PC-9 (cell line): ENCODE data around the gene SP1. TPM values are rescaled to one million over a fixed set of nuclear protein-coding genes. Genes with fewer than 3 reads are reported as not detected.
"Not testable (repeated sequence)": the region's sequence is repeated elsewhere in the genome, so short reads cannot be mapped to it uniquely, and the experiment has no call there.

Experiments
- BruUV-seq: library from RNA; stranded (reverse); fragments of 400-500 nt; replicated peaks from 2 replicates; lab custom pipeline; 2021; lab: Mats Ljungman, UMichigan
- CTCF ChIA-PET: fragments of 300-600 bp; sonication (Branson Sonifier 250); formaldehyde crosslinking; loops from one replicate; lab custom pipeline; 2022; ENCODE audit warnings: antibody characterized with exemption; lab: Charles Lee
- POLR2A ChIA-PET: fragments of 300-600 bp; sonication (Branson Sonifier 250); formaldehyde crosslinking; loops from one replicate; lab custom pipeline; 2022; ENCODE audit warnings: antibody characterized with exemption; ENCODE audit not compliant: unreplicated experiment; lab: Charles Lee
- DNase-seq, 2 experiments: peaks; one replicate each; pipeline versions ENCODE4 v3.0.0 to v3.0.0-alpha.2; 2015 to 2022; ENCODE audit warnings: mixed read lengths in 1 of 2
- H2AFZ ChIP-seq: fragments of 200-600 bp; sonication (generic); 2 replicates; pipeline ENCODE4 v1.8.1; 2017; ENCODE audit warnings: antibody characterized with exemption
- H3F3A ChIP-seq: fragments of 200-600 bp; sonication (generic); 2 replicates; pipeline ENCODE4 v1.8.1; 2017; ENCODE audit warnings: antibody characterized with exemption, mild to moderate bottlenecking, low read depth; ENCODE audit not compliant: insufficient read depth
- H3K27ac ChIP-seq: fragments of 200-600 bp; sonication (generic); 2 replicates; pipeline ENCODE4 v1.6.1; 2016; ENCODE audit warnings: mixed run types
- H3K27me3 ChIP-seq: fragments of 200-600 bp; sonication (generic); 2 replicates; pipeline ENCODE4 v1.6.1; 2016; ENCODE audit warnings: low read depth, mixed run types; ENCODE audit not compliant: insufficient read depth
- H3K36me3 ChIP-seq: fragments of 200-600 bp; sonication (generic); 2 replicates; pipeline ENCODE4 v1.6.1; 2016; ENCODE audit warnings: low read depth, mixed run types
- H3K4me1 ChIP-seq: fragments of 200-600 bp; sonication (generic); replicated peaks from 2 replicates; pipeline ENCODE4 v1.6.1; 2016; ENCODE audit warnings: mixed run types; ENCODE audit not compliant: insufficient read depth
- H3K4me2 ChIP-seq: fragments of 200-600 bp; sonication (generic); 2 replicates; pipeline ENCODE4 v1.6.1; 2017; ENCODE audit warnings: mixed run types
- H3K4me3 ChIP-seq: fragments of 200-600 bp; sonication (generic); 2 replicates; pipeline ENCODE4 v1.6.1; 2016; ENCODE audit warnings: mixed run types
- H3K79me2 ChIP-seq: fragments of 200-600 bp; sonication (generic); 2 replicates; pipeline ENCODE4 v1.6.1; 2017; ENCODE audit warnings: low read depth, mixed run types
- H3K9me2 ChIP-seq: fragments of 200-600 bp; sonication (generic); 2 replicates; pipeline ENCODE4 v1.8.1; 2017; ENCODE audit warnings: mild to moderate bottlenecking; ENCODE audit not compliant: insufficient read depth
- H3K9me3 ChIP-seq: fragments of 200-600 bp; sonication (generic); 2 replicates; pipeline ENCODE4 v1.8.1; 2016; ENCODE audit warnings: low read depth; ENCODE audit not compliant: insufficient read depth
- H4K20me1 ChIP-seq: fragments of 200-600 bp; sonication (generic); 2 replicates; pipeline ENCODE4 v1.8.1; 2017; ENCODE audit not compliant: insufficient read depth
- EZH2 ChIP-seq: fragments of 200-600 bp; sonication (generic); IDR thresholded peaks from 2 replicates; pipeline ENCODE4 v1.8.0; 2017; ENCODE audit warnings: antibody characterized with exemption, low read depth
- intact Hi-C: fragments of 100-400 bp; cut with micrococcal nuclease; formaldehyde crosslinking; loops from one replicate; pipeline ENCODE4 v1.10.0; 2022; ENCODE audit not compliant: unreplicated experiment
- total RNA-seq: library from RNA; stranded (reverse); gene quantifications from 2 replicates; pipeline ENCODE4 v1.2.3, GENCODE V29; 2021
- TF ChIP-seq, protein P1 (sequence below): fragments of 200-600 bp; sonication (generic); conservative IDR thresholded peaks from 2 replicates; pipeline ENCODE4 v1.6.1; 2017; ENCODE audit warnings: mixed run types, antibody characterized with exemption, mild to moderate bottlenecking, moderate library complexity

The SP1 gene
- total RNA-seq, 1 experiment from 2014 or later = 118 TPM

DNA sequence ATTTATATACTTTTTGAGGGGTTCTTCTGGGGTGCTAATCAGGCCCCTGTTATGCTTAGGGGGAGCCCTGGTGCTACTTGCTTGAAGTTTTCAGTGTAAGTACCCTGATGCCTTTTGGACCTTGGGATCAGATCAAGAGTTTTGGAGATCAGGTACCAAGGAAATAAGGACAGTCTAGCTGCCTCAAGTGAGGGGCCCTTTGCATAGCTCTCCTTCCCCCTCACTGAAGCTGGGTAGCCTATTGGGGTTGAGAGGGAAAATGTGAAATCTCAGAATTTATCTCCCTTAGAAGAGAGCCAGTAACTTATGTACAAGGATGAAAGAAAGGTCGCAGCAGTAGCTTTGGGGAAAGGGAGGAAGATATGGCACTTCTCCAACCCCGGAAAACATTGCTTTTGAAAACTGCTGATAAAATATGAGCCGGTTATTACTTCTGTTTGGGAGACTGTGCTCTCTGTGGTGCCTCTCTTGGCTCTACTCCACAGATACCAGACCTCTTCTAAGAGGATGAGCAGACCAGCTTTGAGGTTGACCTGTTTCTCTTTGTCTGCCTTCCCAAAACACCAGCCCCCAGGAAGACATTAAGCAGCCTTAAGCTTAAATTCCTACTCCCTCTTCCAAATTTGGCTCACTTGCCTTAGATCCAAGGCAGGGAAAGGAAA is 34.9 kb downstream of the SP1 start:
- H3K27ac ChIP-seq = no peak overlapping the region
- no peaks in the 10 kb centered on the region for H3K27me3 ChIP-seq
- no peaks in the 10 kb centered on the region for H3K9me2 ChIP-seq
- H4K20me1 ChIP-seq = no peaks in the 10 kb centered on the region
- TF ChIP-seq EZH2 = no peak
- TF ChIP-seq, protein P1, sequence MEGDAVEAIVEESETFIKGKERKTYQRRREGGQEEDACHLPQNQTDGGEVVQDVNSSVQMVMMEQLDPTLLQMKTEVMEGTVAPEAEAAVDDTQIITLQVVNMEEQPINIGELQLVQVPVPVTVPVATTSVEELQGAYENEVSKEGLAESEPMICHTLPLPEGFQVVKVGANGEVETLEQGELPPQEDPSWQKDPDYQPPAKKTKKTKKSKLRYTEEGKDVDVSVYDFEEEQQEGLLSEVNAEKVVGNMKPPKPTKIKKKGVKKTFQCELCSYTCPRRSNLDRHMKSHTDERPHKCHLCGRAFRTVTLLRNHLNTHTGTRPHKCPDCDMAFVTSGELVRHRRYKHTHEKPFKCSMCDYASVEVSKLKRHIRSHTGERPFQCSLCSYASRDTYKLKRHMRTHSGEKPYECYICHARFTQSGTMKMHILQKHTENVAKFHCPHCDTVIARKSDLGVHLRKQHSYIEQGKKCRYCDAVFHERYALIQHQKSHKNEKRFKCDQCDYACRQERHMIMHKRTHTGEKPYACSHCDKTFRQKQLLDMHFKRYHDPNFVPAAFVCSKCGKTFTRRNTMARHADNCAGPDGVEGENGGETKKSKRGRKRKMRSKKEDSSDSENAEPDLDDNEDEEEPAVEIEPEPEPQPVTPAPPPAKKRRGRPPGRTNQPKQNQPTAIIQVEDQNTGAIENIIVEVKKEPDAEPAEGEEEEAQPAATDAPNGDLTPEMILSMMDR = no peak
- TSS peak; percentile 4 for BruUV-seq
- peaks cover 23% of the 10 kb centered on the region for H3K36me3 ChIP-seq
- no peak overlapping the region for H3K4me3 ChIP-seq
- H2AFZ ChIP-seq = no peak overlapping the region
- DNase-seq = no peak
- peaks cover 7% of the 10 kb centered on the region; the same call in 1 of the 2 replicates for H3K4me1 ChIP-seq
- H3F3A ChIP-seq = peaks cover 52% of the 10 kb centered on the region
- CTCF ChIA-PET = no interaction called here
- no peaks in the 10 kb centered on the region for H3K9me3 ChIP-seq
- intact Hi-C loops = no loop called here
- no peaks in the 10 kb centered on the region for H3K79me2 ChIP-seq
- H3K4me2 ChIP-seq = no peak overlapping the region
- POLR2A ChIA-PET = interaction anchor here (0.6 to 0.7 kb wide), 4 partner anchors 13 to 385 kb away, joined by 3 to 9 read pairs (median 6); no protein-coding TSS in a partner anchor

DNA sequence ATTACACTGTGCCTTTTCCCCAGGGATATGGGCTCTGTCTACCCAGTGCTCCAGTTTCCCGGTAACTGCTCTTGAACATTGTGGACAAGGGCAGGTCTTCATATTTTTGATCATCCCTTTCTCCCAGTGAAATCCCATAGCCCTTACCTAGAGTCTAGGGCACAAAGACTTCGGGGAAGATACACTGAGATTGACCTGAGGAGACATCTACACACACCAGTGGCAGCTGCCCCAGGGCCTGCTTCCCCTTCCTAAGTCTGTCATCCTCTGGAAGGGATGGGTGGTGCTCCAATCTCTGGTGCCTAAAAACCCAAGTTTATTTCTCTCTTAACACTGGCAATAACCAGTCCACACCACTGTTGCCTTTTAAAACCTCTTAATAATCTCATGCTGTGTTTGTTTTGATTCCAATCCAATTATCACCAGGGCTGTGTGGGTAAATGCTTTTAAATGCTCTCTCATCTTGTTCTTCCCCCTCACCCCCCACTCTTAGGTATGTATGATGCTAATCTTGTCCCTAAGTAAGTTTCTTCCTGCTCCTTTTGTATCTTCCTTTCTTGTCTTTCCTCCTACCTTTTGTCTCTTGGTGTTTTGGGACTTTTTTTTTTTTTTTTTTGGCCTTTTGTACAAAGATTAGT is 35.9 kb downstream of the SP1 start:
- peaks cover 21% of the 10 kb centered on the region for H3K36me3 ChIP-seq
- H3K4me1 ChIP-seq = peaks cover 16% of the 10 kb centered on the region
- CTCF ChIA-PET = interaction anchor here (0.6 kb wide), 1 partner anchor 62 kb away, joined by 5 read pairs; no protein-coding TSS in a partner anchor
- H3K79me2 ChIP-seq, BruUV-seq, H3K27me3 ChIP-seq, intact Hi-C loops, H3K27ac ChIP-seq, H3K9me3 ChIP-seq, POLR2A ChIA-PET, H3K9me2 ChIP-seq, H2AFZ ChIP-seq, DNase-seq, H3K4me3 ChIP-seq, H3K4me2 ChIP-seq, H4K20me1 ChIP-seq: not testable (repeated sequence)
- H3F3A ChIP-seq = peaks cover 60% of the 10 kb centered on the region

DNA sequence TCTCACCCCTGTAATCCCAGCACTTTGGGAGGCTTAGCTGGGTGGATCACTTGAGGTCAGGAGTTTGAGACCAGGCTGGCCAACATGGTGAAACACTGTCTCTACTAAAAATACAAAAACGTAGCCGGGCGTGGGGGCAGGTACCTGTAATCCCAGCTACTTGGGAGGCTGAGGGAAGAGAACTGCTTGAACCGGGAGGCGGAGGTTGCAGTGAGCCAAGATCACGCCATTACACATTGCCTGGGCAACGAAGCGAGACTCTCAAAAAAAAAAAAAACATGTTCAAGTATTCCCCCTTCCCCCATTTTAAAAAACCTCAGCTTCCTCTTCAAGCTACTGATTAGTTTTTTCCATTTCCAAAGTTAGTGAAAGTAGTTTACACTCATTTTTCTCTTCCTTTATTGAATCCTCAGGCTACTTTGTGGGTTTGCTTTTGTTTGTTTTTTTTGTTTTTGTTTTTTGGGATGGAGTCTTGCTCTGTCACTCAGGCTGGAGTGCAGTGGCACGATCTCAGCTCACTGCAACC is 37.4 kb downstream of the SP1 start:
- ChIA-PET POLR2A (interaction anchor here (0.6 to 0.7 kb wide), 2 partner anchors 17 to 76 kb away, joined by 4 to 6 read pairs; no protein-coding TSS in a partner anchor), CTCF (interaction anchor here (0.6 to 0.7 kb wide), 3 partner anchors 23 to 64 kb away, joined by 3 to 9 read pairs (median 4); no protein-coding TSS in a partner anchor)
- H3K27ac ChIP-seq = not testable (repeated sequence)

DNA sequence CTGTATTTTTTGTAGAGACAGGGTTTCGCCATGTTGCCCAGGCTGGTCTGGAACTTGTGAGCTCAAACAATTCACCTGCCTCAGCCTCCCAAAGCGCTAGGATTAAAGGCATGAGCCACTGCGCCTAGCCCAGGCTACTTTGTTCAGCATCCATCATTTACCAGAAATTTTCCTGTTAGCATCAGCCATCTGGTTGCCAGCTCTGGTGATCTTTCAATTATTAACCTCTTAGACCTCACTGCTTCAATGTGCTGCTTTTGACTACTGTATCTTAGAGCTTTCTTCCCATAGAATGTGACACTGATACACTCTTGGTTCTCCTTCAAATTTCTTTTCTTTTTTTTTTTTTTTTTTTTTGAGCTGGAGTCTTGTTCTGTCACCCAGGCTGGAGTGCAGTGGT is 38.2 kb downstream of the SP1 start:
- peaks cover 21% of the 10 kb centered on the region for H3K4me1 ChIP-seq
- H3K4me2 ChIP-seq = no peak overlapping the region
- H3K79me2 ChIP-seq = no peaks in the 10 kb centered on the region
- peaks cover 55% of the 10 kb centered on the region for H3F3A ChIP-seq
- H3K27ac ChIP-seq = no peak overlapping the region
- ChIA-PET POLR2A (interaction anchor here (0.6 to 0.8 kb wide), 3 partner anchors 35 to 93 kb away, joined by 3 to 15 read pairs (median 8); no protein-coding TSS in a partner anchor), CTCF (interaction anchor here (0.6 kb wide), 2 partner anchors 81 to 96 kb away, joined by 3 read pairs; no protein-coding TSS in a partner anchor)
- TF ChIP-seq EZH2 = no peak
- TF ChIP-seq, protein P1 = no peak
- H3K27me3 ChIP-seq = no peaks in the 10 kb centered on the region
- no peak overlapping the region for H2AFZ ChIP-seq
- intact Hi-C loops = no loop called here
- H4K20me1 ChIP-seq = no peaks in the 10 kb centered on the region
- no peaks in the 10 kb centered on the region for H3K9me3 ChIP-seq
- H3K9me2 ChIP-seq = no peaks in the 10 kb centered on the region
- H3K36me3 ChIP-seq = peaks cover 6% of the 10 kb centered on the region; the same call in 1 of the 2 replicates
- no peak overlapping the region for H3K4me3 ChIP-seq
- DNase-seq = no peak
- no TSS peak for BruUV-seq

More for the DNA sequence above, 37.4 kb downstream of the SP1 start:
- H3K9me2 ChIP-seq, H3K4me2 ChIP-seq, intact Hi-C loops, H2AFZ ChIP-seq, H3K79me2 ChIP-seq, H3K9me3 ChIP-seq, H4K20me1 ChIP-seq, H3K36me3 ChIP-seq, BruUV-seq, H3K4me3 ChIP-seq, DNase-seq, H3K27me3 ChIP-seq: not testable (repeated sequence)
- Histone ChIP-seq H3F3A (peaks cover 58% of the 10 kb centered on the region), H3K4me1 (peaks cover 21% of the 10 kb centered on the region)
